HG03064 (cell line): Measurements from ENCODE around the gene TMEM151B.
"Not testable (repeated sequence)": the region's sequence is repeated elsewhere in the genome, so short reads cannot be mapped to it uniquely, and the experiment has no call there.

ENCODE experiments used
- ATAC-seq: cut with Tn5 transposase; IDR thresholded peaks from one replicate; pipeline ENCODE4 v1.9.1; 2021; ENCODE audit warnings: low read depth; ENCODE audit not compliant: unreplicated experiment

TMEM151B gene

DNA sequence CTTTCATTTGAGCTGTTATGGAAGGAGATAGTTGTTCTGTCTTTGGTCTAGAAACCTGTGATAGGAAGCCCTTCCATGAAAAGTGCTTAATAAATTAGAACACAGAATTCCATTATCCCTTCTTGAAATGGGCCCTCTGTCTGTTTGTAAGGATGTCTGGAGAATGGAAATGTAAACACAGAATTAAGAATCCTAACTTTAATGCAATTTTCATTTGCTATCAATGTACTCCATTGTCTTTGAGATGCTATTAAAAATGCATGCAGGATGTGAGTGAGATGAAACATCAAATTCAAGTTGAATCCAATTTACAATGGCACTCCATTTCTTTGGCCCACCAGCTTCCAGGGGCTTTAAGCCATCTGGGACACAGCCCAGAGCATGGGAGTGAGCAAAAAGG is 56.8 kb downstream of the TMEM151B start:
- ATAC-seq, result no peak

DNA sequence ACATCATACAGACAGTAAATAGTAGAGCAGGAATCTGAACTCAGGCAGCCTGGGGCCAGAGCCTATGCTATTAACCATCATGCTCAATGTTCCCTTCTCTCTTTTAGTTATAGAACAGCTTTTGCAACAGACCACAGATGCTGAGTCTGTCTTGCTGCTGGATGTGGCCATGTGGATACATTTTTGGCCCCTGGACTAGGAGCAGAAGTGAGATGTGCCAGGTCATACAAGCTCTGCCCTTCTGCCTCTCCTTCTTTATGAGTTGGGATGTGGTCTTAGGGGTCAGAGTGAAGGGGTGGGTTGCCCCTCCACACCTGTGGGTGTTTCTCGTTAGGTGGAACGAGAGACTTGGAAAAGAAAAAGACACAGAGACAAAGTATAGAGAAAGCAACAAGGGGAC is 57.5 kb downstream of the TMEM151B start:
- ATAC-seq, result no peak

DNA sequence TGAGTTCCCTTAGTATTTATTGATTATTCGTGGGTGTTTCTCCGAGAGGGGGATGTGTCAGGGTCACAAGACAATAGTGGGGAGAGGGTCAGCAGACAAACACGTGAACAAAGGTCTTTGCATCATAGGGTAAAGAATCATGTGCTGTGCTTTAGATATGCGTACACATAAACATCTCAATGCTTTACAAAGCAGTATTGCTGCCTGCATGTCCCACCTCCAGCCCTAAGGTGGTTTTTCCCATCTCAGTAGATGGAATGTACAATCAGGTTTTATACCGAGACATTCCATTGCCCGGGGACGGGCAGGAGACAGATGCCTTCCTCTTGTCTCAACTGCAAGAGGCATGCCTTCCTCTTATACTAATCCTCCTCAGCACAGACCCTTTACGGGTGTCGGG is 58.0 kb downstream of the TMEM151B start:
- ATAC-seq, result not testable (repeated sequence)

DNA sequence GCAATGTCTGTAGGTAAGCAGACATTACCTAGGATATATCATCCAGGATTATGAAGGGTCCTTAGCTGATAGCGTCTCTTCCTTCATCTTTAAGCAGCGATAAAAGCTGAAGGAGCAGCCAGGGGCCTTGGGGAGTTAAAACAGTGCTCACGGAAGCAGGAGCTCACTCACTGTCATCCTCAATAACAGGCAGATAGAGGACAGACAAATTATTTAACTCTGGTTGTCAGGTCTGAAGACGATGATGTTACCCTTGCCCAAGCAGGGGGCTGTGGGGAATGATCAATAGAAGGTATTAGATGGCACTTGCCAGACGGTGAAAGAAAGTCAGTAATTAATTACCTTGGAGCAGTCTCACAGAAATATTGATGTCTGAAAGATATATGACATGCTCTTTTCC is 59.6 kb downstream of the TMEM151B start:
- no peak for ATAC-seq

DNA sequence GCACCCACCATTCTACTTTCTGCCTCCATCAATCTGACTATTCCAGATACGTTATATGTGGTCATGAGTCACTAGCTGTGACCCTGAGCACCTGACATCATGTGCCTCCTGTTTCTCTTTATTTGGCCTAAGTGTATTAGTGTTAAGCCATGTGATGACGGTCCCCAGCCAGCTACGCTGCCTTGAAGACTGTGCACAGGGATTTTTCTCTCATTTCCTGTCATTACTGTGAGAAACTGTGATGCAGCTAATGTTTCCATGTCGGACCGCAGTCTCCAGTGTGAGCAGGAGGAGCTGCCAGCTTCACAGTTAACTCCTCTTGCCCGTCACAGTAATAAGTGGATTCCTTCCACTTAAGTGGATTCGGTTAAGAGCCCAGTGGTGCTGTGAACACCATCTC is 62.3 kb downstream of the TMEM151B start:
- ATAC-seq, result no peak

DNA sequence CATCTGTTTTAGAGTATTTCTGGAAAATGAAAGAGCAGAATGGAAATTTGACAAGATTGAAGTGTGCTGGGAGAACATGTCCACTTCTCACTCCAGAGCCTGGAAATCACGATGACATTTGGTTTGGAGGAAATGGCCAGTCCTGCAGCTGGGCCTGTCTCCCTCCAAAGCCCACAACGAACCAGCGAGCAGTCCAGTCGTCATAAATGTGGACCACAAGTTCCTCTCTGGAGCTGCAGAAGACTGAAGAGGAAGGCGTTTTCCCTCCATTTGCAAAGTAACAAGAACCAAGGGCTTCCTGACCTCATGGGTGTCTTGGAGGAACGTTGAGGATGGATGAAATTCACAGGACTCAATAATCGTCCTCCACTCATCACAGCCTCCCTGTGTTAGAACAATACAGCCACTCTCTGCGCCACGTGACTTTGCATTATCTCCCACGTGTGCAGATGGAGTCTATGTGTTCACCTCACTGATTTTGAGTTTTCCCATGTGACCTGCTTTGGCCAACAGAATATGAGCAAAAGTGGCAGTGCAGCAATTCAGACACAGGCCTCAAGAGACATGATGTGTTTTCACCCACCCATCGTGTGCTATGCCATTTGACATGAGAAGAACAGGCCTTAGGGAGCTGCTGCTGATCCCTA is 63.1 kb downstream of the TMEM151B start:
- ATAC-seq, result no peak

DNA sequence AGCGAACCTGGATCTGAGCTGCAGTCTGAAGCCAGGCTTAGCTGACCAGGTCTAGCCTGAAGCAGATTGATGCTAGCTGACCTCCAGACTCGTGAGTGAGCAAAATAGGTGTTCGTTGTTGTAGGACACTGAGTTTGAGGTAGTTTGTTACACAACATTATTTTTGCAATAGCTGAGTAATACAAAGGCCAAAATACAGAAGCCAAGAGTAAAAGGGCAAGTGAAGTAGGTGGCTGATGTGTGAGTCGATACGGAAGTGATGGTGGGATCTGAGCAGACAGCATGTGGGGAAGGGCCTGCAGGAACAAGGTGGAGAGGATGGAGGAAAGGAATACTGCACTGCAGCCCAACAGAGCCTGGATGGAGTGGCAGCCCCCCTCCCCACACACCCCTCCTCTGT is 63.7 kb downstream of the TMEM151B start:
- no peak for ATAC-seq

DNA sequence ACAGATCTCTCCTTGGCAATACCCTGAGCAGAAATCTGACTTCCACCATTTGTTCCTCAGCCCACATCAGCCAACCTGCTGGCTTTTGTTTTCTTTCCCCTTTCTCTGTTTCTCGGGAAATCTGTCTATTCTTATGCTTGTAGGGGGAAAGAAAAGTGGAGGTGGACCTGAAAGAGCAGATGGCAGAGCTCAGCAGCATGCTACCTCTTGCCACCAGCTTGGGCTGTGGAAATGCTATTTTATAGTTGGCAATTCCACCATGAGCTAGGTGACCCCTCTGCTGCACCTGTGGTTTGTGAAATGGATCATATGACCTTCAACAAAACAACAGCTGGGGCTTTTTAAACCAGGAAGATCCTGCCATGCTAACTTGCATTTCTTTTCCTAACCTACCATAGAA is 65.4 kb downstream of the TMEM151B start:
- no peak for ATAC-seq

DNA sequence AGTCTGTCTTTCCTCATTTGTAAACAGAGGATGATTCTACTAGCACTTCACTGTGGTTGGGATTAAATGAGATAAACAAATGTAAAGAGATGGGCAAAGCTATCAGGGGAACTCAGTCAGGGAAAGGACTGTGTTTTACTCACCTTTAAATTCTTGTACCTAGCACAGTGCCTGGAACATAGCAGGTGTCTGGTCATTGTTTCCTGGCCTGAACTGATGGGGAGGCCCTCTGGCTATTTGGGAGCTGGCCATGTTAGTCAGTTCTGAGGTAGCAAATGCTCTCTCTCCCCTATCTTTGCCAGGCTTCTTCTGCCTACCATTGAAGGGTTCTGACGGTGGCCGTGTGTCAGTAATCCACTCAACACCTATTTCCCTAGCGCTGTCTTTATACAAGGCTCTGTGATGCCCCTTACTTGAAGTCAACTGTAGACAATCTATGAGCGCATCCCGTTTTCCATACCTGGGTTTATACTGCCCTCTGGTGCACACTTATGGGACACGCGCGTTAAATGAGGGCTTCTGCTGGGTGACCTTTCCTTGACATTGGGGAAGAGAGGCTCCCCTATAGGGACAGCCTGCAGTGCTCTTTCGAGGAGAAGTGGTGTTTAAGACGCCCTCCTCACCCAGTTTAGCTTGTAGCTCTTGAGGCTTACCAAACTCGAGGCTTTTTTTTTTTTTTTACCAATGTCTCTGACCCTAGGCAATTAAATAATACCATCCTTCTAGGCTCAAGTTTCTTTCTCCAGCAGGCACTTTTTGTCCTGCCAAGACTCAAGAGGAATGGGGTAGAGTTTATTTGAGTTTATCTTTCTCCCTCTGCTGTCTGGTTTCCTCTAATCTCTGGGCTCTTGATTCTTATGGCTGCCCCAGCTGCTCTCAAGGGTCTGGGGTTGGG is 68.2 kb downstream of the TMEM151B start:
- no peak for ATAC-seq

DNA sequence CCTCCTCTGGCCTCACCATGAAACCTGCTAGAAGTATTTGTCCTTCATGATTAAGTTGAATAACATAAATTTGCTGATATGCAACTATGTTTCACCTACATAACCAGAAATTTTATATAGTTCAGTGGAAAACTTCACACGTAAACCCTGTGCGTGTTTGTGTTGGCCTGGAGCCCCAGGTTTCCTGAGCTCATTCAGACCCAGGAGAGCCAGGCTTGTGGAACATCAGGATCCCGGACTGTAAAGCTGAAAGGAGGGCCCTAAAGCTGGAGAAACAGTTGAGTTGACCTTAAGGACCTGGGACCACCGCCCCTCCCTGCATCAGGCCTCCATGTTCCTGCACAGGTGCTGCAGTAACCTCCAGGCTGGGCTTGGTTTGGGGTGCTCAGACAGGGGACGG is 69.1 kb downstream of the TMEM151B start:
- ATAC-seq, result no peak

DNA sequence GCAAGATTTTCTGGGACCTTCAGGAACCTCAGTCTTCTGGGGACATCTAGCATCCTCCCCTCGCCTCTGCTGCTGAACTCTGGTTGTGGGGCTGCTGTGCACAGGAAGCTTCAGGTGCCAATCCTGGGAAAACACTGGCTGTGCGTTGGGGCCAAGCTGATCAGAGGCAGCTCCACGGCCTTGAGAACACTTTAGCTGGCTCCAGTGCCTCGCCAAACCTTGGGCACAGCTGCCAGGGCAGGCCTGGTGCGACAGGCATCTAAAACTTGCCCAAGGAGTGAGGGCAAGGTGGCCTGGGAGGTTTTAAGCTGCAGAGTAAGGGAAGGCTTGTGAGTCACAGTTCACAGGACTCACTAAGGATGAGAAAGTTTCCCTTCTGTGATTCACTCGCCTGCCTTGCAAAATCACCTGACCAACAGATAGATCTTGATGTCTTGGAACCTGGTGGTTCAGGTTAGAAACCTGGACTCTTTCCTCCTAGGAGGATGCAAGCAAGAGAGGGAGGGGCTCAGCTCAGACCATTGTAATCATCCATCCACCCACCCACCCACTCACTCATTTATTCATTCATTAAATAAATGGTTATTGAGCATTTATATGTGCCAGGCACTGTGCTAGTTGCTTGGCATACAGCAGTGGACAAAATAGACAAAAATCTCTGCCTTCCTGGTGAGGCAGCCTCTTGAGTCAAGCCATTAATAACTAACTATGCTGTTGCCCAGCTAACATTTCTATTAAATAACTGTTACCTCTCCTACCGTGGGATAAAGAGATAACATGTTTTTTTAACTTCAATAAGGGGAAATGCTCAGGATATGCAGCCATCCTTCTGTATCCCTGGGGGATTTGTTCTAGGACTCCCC is 69.7 kb downstream of the TMEM151B start:
- ATAC-seq, result no peak

DNA sequence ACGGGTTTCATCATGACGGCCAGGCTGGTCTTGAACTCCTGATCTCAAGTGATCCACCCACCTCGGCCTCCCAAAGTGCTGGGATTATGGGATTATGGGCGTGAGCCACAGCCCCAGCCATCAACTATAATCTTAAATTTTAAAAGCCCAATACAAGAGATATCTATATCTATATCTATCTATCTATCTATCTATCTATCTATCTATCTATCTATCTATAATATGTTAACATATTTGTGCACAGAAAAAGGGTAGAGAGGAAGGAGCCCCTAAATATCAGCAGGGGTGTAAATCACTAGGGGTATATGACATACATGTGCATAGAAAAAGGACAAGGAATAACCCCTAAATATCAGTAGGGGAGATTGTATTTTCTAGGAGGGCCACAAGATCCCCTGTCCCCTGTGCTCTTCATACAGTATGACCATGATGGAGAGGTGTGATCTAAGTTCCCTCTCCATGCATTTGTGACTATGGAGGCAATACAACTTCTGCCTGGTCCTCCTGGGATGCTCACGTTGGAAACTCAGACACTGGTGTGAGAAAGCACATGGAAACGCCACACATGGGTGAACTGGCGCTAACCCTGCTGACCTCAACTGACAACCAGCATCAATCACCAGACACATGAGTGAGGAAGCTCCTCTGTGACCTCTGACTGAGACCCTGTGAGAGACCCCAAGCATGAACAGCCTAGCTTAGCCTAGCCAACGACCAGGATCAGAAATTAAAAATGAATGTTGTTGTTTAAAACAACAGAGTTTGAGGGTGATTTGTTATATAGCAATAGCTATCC is 71.0 kb downstream of the TMEM151B start:
- no peak for ATAC-seq

DNA sequence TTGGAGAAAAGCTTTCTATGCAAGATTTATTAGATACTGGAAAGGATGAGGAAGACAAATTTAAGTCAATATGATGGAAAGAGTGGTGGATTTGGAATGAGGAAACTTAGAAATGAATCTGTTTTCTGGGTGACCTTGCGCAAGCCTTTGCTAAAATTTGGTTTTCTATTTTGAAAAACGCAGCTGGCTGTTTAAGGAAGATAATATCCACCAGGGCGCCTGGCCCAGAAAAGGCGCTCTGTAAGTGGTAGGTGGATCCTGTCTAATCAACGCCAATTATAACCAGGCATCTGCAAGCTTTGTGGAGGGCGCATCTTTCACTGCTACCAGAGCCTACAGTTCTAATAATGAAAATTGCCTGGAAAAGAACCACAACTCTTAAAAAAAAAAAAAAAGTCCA is 71.8 kb downstream of the TMEM151B start:
- ATAC-seq, result no peak

DNA sequence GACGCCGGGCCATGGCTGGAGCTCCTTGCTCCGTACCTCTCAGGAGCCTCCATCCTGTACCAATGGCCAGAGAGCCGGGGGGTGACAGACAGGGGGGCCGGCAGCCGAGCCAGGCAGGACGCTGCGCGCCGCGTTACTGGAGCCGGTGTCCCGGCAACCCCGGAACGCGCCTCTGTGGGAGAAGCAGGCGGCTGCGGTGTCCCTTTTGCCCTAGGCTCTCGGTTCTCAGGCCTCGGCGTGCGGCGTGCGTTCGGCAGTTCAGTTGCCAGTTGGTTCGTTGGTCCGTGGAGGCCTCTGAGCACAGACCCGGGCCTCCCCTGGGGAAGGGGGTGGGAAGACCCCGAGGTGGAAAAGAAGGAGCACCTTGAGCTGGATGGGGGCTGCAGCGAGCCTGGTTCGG is 72.2 kb downstream of the TMEM151B start, which contains the start of gene SPATS1:
Gene SPATS1 (plus strand): TSS at position 162 of the 400 bp plus-strand sequence. CDS start 446 bp downstream, outside the sequence.
- ATAC-seq, result no peak

DNA sequence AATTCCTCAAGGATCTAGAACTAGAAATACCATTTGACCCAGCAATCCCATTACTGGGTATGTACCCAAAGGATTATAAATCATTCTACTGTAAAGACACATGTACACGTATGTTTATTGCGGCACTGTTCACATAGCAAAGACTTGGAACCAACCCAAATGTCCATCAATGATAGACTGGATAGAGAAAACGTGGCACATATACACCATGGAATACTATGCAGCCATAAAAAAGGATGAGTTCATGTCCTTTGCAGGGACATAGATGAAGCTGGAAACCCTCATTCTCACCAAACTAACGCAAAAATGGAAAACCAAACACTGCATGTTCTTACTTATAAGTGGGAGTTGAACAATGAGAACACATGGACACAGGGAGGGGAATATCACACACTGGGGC is 76.6 kb downstream of the TMEM151B start:
- ATAC-seq, result not testable (repeated sequence)

DNA sequence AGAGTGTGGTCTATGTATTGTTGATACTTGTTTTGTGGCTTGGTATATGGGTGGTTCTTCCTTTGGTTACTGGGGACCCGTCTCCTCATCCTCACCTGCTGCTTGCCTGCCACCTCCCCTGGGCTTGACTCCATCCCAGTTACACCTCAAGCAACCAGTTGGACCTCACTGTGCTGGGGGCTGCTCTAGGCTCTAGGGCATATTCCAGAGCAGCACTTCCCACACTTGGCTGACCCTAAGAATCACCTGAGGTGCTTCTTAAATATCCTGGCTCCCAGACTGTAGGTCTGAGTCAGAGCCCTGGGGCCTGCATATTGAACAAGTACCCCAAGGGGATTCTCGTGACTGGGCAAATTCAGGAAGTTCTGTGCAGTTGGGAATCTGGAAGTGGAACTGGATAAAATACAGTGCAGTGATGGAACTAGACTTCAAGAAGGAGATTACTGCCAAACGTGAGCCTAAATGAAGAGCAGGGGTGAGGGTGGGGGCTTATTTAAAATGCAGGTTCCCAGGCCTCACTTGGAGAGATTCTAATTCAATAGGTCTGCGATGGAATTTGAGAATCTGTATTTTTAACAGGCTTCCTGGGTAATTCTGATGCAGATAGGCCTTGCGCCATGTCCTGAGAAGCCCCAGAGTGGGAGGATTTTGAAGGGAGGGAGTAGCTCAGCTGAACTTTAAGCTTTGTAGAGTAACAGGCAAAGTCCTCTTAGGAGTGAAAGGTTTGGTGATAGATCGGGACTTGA is 79.8 kb downstream of the TMEM151B start:
- no peak for ATAC-seq

DNA sequence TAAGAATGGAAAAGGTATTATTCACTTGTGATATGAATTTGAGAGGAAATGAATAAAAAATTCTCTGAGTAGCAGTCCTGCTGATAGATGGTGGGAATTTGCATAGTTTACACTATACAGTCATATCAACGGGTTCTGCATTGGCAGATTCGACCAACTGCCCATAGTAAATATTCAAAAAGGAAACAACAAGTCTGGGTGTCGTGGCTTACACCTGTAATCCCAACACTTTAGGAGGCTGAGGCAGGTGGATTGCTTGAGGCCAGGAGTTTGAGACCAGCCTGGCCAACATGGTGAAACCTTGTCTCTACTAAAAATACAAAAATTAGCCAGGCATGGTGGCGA is 80.4 kb downstream of the TMEM151B start:
- not testable (repeated sequence) for ATAC-seq

DNA sequence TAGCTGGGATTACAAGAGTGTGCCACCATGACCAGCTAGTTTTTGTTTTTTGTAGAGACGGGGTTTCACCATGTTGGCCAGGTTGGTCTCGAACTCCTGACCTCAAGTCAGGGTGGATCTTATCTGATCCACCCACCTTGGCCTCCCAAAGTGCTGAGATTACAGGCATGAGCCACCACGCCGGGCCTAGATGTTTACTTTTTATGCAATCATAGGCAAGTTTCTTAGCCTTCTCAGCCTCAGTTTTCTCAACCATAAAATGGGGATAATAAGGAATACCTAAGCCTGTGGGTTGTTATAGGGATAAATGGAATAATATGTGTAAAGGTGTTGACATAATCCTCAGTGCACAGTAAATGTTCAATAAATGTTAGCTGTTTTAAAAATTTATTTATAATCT is 82.0 kb downstream of the TMEM151B start:
- no peak for ATAC-seq

DNA sequence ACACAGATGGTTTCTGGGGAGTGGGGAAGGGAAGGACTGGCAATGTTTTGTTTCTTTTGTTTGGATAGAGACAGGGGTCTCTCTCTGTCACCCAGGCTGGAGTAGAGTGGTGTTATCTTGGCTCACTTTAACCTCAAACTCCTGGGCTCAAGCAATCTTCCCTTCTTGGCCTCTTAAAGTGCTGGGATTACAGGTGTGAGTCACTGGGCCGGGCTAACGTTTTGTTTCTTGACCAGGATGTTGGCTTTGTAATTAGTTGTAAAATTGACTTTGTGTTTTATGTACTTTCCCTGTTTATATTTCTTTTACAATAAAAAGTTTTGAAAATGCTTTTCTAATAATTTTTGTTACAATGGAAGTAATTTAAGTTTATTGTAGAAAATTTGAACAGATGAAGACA is 83.1 kb downstream of the TMEM151B start:
- no peak for ATAC-seq

DNA sequence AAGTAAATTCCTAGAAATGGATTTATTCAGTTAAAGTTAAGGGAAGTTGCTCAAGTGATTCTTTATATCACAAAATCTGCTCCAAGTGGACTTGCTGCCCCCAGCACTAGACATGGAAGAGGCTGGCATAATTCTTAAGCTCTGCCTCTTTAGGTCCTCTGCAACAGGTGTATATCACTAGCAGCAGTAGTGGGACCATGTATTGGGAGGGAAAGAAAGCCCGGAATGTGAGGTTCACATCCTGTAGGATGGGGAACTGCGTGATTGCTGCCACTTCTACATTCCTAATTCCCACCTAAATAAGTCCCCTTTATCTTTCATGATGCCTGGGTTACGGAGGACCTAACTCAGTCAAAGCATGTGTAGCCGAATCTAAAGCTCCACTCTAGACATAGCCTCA is 85.4 kb downstream of the TMEM151B start:
- no peak for ATAC-seq
